GM21360 (cell line): ENCODE results near the gene LIMS1.
"Not testable (repeated sequence)": the region's sequence is repeated elsewhere in the genome, so short reads cannot be mapped to it uniquely, and the experiment has no call there.

Source experiments
- ATAC-seq: cut with Tn5 transposase; IDR thresholded peaks from one replicate; pipeline ENCODE4 v1.9.1; 2021; ENCODE audit warnings: mild to moderate bottlenecking, moderate library complexity; ENCODE audit not compliant: unreplicated experiment

Gene LIMS1

GRCh38 chr2:108585436-108585835 lies 51.2 kb downstream of the LIMS1 start:
- ATAC-seq: no peak

GRCh38 chr2:108586116-108586515 lies 51.8 kb downstream of the LIMS1 start:
- ATAC-seq: no peak

GRCh38 chr2:108586631-108587030 lies 52.4 kb downstream of the LIMS1 start:
- no peak for ATAC-seq

DNA sequence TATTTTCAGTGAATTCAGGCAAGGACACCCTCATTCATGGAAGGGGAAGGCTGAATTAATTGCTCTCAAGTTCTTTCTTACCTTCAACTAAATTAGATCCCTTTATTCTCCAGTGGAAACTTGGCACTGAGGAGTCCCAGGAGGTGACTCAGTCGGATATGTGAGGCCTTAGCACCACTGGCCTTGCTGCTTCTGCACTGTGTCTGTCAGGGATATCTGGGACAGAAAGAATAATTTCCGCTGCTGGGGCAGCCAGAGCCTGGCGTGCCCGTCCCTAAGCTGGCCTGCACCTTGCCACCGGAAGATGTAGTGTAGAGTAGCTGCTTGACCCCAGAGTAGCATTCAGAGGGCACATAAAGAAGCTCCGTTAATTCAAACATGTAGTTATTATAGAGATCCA lies 53.4 kb downstream of the LIMS1 start:
- ATAC-seq: no peak

DNA sequence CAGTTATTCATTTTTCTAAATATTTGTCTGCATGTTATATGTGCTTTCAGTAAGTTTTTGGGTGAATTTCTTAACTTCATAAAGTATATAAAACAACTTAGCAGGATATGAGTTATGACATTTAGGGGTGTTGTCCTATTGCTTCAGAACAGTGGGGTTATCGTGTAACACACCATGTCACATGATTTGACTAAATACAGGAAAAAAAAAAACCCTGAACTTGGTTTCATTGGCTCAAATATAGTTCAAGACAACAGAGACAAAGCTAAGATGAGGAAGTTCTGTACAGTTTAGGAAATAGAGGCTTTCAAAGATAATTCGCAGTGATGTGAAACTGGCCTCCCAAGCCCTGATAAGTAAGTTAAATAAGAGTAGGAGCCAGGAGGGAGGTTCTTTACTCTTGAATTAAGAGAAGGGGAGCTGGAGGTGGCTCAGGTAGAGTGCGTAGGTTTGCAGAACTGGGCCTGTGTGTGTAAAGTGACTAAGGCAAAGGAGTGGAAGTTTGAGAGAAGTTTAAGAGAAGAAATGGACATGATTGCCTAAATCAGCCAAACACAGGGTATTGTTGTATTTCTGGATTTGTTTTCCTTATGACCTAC lies 53.9 kb downstream of the LIMS1 start:
- ATAC-seq: no peak

DNA sequence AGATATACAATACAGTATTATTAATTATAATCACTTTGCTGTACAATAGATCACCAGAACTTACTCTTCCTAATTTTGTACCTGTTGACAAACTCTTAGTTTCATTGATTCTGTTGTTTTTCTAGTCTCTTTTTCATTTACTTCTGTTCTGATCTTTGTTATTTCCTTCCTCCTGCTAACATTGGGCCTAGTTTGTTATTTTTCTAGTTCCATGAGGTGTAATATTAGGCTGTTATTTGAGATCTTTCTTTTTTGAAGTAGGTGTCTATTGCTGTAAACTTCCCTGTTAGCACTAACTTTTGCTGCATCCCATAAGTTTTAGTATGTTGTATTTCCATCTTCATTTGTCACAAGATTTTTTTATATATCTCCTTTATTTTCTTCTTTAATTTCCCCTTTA lies 55.1 kb downstream of the LIMS1 start:
- no peak for ATAC-seq

- no peak for ATAC-seq
These were observed 55.5 kb downstream of the LIMS1 start for GRCh38 chr2:108589781-108590180.

GRCh38 chr2:108591163-108591562 lies 56.9 kb downstream of the LIMS1 start:
- peak; percentile 47 for ATAC-seq

DNA sequence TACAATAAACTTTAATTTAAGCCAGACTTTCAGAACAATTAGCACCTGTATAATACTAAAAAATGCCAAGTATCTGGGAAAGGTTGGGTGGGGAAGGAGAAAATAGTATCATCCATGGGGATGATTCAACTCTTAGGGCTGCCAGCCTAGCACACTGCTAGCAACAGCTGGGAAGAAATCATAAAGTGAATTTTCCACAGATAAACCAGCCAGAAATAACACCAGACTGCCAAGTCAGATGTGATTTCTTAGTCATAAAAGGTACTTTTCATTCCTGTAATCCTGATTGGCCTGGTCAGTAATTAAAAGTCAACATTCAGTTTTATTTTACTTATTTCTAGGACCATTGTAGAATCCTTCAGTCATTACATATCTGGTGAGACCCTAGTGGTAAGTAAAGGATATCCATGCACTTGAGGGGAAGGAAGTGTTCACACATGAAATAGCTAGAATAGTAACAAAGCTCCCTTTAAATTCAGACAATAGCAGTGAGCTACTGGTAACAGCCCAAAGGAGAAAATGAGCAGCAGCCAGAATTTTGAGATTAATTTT lies 59.4 kb downstream of the LIMS1 start:
- ATAC-seq: no peak

DNA sequence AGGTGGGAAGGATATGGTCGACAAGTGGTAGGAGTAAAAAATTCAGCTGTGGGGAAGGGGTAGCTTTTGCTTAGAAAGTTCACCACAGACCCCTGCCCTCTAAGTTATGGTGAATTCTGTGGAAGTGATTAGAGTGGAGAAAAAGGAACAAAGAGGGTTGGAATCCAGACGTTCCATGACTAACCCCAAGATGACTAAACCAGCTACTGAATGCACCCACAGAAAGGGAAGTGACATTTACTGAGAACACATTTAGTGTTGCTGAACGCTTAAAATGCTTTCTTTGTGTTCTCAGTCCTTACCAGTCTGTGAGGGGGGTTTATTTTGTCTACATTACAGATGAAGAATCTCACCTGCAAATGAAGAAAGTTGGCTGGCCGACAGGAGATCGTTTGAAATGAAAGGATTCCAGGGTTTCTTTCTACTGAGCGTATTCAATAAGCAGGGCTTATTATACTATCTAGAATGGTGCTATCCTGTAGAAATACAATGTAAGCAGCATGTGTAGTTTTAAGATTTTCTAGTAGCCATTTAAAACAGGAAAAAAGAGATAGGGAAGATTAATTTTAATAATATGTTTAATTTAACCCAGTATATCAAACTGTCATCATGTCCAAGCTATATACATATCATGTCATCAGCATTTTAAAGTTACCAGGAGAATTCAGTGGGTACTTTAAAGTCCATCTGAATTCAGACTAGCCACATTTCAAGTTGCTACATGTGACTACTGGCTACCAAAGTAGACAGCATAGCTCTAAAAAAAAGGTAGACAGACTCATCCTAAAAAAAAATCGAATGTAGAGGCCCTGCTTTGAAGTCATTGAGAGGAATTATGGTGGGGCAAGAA lies 60.1 kb downstream of the LIMS1 start:
- peak; percentile 91 for ATAC-seq

DNA sequence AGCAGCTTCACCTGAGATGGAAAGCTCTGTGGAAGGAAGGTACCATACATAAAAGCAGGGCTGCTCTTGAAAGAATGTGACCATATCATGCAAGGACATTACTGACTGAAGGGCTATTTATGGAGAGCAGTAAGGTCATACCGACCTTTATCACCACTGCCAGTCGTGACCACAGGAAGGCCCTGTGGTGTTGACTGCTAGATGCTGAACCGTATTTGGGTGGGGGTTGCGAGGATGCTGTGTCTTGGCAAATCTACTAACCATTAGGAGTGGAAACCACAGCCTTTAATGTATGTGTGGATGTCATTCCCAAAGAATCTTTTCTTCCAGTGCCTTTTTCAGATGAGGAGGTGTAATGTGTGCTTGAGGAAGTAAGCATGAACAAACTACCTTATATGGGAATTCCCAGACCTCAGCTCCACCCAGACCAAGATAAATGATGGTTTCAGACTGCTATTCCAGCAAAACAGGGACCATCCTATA lies 60.8 kb downstream of the LIMS1 start:
- no peak for ATAC-seq

DNA sequence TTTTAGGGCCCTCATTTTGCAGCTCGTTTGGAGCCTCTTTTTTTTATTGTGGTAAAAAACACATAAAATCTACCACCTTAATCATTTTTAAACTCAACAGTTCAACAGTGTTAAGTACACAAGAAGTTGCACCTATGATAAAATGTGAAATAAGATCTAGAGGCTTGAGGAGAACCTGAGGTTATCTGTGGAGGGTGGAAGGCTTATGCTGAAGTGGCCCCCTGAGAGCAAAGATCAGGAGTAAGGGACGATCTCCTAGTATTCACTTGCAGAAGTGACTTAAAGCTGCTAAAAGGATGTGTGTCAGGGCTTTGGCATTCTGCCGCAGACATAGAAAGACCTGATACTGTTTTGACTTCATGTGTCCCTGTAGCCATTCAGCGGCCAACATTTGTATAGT lies 61.5 kb downstream of the LIMS1 start:
- not testable (repeated sequence) for ATAC-seq

GRCh38 chr2:108597105-108597744 lies 63.0 kb downstream of the LIMS1 start:
- ATAC-seq: not testable (repeated sequence)

DNA sequence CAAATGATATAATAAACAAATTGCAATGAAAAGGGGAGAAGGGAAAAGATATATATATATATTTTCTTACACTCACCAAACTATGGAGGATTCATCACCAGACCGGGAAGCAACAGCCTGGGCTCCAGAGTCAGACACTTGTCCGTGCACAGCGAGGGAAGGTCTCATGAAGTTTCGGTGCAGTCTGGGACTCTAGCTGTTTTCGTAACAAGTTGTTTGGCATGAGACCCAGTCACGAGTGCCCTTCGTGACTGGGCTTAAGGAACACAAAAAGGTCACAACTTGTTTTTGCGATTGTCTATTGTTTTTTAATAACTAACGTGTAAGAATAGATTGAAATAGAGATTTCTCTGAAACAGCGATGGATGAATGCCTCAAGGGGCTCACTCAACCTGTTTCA lies 66.9 kb downstream of the LIMS1 start:
- not testable (repeated sequence) for ATAC-seq

DNA sequence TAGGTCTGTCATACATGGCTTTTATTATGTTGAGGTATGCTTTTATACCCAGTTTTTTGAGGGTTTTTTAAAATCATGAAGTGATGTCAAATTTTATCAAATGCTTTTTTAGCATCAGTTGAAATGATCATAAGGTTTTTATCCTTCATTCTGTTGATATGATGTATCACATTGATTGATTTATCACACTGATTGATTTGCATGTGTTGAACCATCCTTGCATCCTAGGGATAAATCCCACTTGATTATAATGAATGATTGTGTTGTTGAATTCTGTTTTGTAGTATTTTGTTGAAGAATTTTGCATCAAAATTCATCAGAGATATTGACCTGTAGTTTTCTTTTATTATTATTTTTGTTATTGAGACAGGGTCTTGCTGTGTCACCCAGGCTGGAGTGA lies 68.2 kb downstream of the LIMS1 start:
- no peak for ATAC-seq

GRCh38 chr2:108604196-108604595 lies 69.9 kb downstream of the LIMS1 start:
- ATAC-seq: no peak

GRCh38 chr2:108605947-108606346 lies 71.7 kb downstream of the LIMS1 start:
- peak; percentile 74 for ATAC-seq

DNA sequence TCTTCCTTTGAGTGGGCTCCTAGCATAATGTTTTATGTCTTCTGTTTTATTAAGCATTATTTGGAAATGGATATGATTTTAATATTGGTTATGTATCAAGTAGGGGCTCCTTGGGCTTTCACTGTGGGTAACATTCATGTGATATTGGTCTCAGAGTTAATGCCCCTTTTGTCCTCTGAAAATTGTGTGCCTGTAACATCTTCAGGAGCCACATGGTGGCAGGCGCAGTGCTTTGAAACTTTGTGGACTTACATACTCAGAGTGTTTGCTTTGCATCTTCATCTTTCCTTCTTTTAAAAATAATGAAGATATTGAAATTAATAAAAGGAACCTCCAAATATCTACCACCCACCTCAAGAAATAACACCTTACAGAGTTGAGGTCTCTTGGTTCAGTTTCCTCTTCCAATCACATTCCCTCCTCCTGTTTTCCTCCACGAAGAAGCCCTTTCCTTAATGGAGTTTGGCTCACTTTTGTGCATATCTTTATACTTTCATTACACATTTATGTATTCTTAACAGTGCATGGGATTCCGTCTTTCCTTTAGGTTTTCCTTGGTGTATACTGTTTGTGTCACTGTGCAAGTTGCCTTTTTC lies 73.5 kb downstream of the LIMS1 start:
- no peak for ATAC-seq

DNA sequence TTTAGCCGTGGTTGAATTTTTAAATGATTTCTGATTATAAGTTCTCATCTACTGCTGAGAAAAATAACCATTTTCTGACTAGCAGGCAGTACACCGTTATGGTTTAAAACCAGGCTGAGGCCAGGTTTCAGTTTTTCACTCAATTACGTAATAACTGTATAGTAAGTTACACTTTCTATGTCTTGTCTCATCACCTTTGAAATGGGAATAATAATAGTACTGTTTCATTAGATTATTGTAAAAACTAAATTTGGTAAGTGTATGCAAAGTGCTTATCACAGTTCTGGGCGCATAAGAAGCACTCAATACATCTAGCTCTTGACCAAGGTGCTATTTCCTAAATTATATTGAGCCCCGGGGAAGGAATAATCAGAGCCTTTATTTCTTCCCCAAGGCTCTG lies 76.8 kb downstream of the LIMS1 start:
- ATAC-seq: no peak

DNA sequence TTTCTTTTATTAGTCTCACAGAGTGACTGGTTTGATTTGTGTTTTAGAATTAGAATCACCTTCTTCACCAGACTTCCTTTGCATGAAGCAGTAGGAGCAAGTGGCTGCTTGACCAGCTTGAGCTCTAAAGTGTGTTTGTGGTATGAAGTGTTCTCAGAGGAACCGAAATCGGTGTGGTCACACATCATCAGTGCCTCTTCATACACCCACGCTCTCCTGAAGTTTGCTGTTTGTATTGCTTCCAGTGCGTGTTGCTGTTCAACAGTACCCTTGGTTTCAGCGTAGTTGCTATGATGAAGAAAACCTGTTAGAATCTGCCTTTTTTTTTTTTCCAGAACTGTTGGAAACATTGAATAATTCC lies 77.9 kb downstream of the LIMS1 start:
- ATAC-seq: peak; percentile 79

- peak; percentile 80 for ATAC-seq
These were observed 78.4 kb downstream of the LIMS1 start for GRCh38 chr2:108612514-108613183.
